Measurements from ENCODE around the gene NOS1AP. TPM values are rescaled to one million over a fixed set of nuclear protein-coding genes. Genes with fewer than 3 reads are reported as not detected.

NOS1AP gene
- total and polyA plus RNA-seq, 9 of the 15 experiments (the other 6 are each of a cell fraction or from before 2014, with no cell fraction given): 0.07 to 1.5 (median 0.22) TPM

DNA sequence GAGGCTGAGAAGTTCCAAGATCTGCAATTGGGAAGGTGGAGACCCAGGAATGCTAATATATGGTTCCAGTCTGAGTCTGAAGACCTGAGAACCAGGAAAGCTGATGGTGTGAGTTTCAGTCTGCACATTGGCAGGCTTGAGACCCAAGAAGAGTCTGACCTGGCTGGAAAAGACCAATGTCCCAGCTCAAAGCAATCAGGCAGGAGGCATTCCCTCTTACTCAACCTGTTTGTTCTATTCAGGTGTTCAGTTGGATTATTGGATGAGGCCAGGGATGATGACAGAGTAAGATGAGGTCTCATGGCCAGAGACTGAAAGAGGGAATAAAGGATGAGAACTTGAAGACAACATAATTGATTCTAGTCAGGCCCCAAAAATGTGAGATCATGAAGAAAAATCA, 257.1 kb downstream of the NOS1AP start:
- H3K4me2 ChIP-seq (ENCODE audit: insufficient read depth, low read length): no peak overlapping the region
- FAIRE-seq (no peak), ATAC-seq (no peak), DNase-seq (ENCODE audit: extremely low read depth in 1 of 4, low spot score in 3 of 4) (no peak)
- no peak for TF ChIP-seq ZBED1 (IDR thresholded peaks at IDR 0.05)
- no peak for TF ChIP-seq ETV1 (tag; conservative IDR thresholded peaks at IDR 0.05; ENCODE audit: low read depth)
- no peak for TF ChIP-seq ZKSCAN8 (CRISPR knock-in tag; IDR thresholded peaks at IDR 0.05)
- H4K20me1 ChIP-seq (replicated peaks; ENCODE audit: control insufficient read depth, insufficient read depth, low read length): no peaks in the 10 kb centered on the region
- no peaks in the 10 kb centered on the region for H3K4me1 ChIP-seq (replicated peaks in 1 of 2; ENCODE audit: control insufficient read depth in 2 of 2, insufficient read depth in 2 of 2, low read length in 2 of 2)
- CTCF ChIA-PET (ENCODE audit: low intra/inter-chr PET ratio): no interaction called here
- no peaks in the 10 kb centered on the region for H3K9me1 ChIP-seq (ENCODE audit: control insufficient read depth, insufficient read depth, low read length)
- no peaks in the 10 kb centered on the region for H3K9me3 ChIP-seq (replicated peaks; ENCODE audit: control insufficient read depth, insufficient read depth, low read depth, low read length)
- H3K27ac ChIP-seq (ENCODE audit: extremely low read depth, low read depth, low read length): no peak overlapping the region
- peaks cover 10 to 23% of the 10 kb centered on the region in 2 experiments; a peak in 3 of 5 replicates for H3K27me3 ChIP-seq (ENCODE audit: control insufficient read depth in 2 of 2, insufficient read depth in 2 of 2, low read length in 2 of 2)
- intact Hi-C loops (cut with micrococcal nuclease) (no loop called here), in situ Hi-C loops (cut with MboI) (no loop called here)
- no peaks in the 10 kb centered on the region for H3K79me2 ChIP-seq (ENCODE audit: control insufficient read depth, insufficient read depth, low read length)
- POLR2A ChIA-PET: interaction anchor here (0.8 kb wide), 1 partner anchor 17 kb away, joined by 3 read pairs; no protein-coding TSS in a partner anchor
- no peak overlapping the region for H2AFZ ChIP-seq (ENCODE audit: low read depth, low read length)
- H3K9ac ChIP-seq (ENCODE audit: insufficient read depth in 1 of 2, low read depth in 2 of 2, low read length in 2 of 2): no peak overlapping the region
- no peak overlapping the region for H3K4me3 ChIP-seq
- no peaks in the 10 kb centered on the region for H3K36me3 ChIP-seq (ENCODE audit: control insufficient read depth, insufficient read depth, low read length)
- no TSS peak for BruUV-seq (replicated peaks)

- Histone ChIP-seq H3K9ac (ENCODE audit: insufficient read depth in 1 of 2, low read depth in 2 of 2, low read length in 2 of 2) (no peak overlapping the region), H3K79me2 (ENCODE audit: control insufficient read depth, insufficient read depth, low read length) (no peaks in the 10 kb centered on the region), H3K27me3 (ENCODE audit: control insufficient read depth in 2 of 2, insufficient read depth in 2 of 2, low read length in 2 of 2) (peaks cover 11 to 20% of the 10 kb centered on the region in 2 experiments; a peak in 3 of 5 replicates), H3K27ac (ENCODE audit: extremely low read depth, low read depth, low read length) (no peak overlapping the region), H3K4me3 (no peak overlapping the region), H2AFZ (ENCODE audit: low read depth, low read length) (no peak overlapping the region), H4K20me1 (replicated peaks; ENCODE audit: control insufficient read depth, insufficient read depth, low read length) (no peaks in the 10 kb centered on the region), H3K9me1 (ENCODE audit: control insufficient read depth, insufficient read depth, low read length) (no peaks in the 10 kb centered on the region), H3K9me3 (replicated peaks; ENCODE audit: control insufficient read depth, insufficient read depth, low read depth, low read length) (no peaks in the 10 kb centered on the region), H3K4me1 (replicated peaks in 1 of 2; ENCODE audit: control insufficient read depth in 2 of 2, insufficient read depth in 2 of 2, low read length in 2 of 2) (no peaks in the 10 kb centered on the region), H3K36me3 (ENCODE audit: control insufficient read depth, insufficient read depth, low read length) (no peaks in the 10 kb centered on the region), H3K4me2 (ENCODE audit: insufficient read depth, low read length) (no peak overlapping the region)
- POLR2A ChIA-PET: interaction anchor here (0.8 kb wide), 1 partner anchor 12 kb away, joined by 3 read pairs; no protein-coding TSS in a partner anchor
- no peak for ATAC-seq
- no peak for DNase-seq (ENCODE audit: extremely low read depth in 1 of 4, low spot score in 3 of 4)
- no TSS peak for BruUV-seq (replicated peaks)
- intact Hi-C loops (cut with micrococcal nuclease): no loop called here
- CTCF ChIA-PET (ENCODE audit: low intra/inter-chr PET ratio): no interaction called here
- WGBS (ENCODE audit: insufficient coverage, low coverage, missing lambda C conversion rate): 25% methylated on average over 2 of the region's 2 CpGs
- in situ Hi-C loops (cut with MboI): no loop called here
- no peak for FAIRE-seq
- TF ChIP-seq ZNF668 (CRISPR knock-in tag; IDR thresholded peaks at IDR 0.05) (no peak), PHF20 (IDR thresholded peaks at IDR 0.05; ENCODE audit: partially characterized antibody) (no peak), BCL6 (CRISPR knock-in tag; IDR thresholded peaks at IDR 0.05) (no peak), RBFOX2 (IDR thresholded peaks at IDR 0.05; ENCODE audit: low read depth, low read length) (no peak), MBD2 (IDR thresholded peaks at IDR 0.05; ENCODE audit: borderline replicate concordance, low read depth) (no peak), FUS (optimal IDR thresholded peaks at IDR 0.05; ENCODE audit: low read depth, low read length) (no peak), YBX1 (IDR thresholded peaks at IDR 0.05) (no peak), ZFP91 (CRISPR knock-in tag; IDR thresholded peaks at IDR 0.05) (no peak)
- TF ChIP-seq, protein P1, sequence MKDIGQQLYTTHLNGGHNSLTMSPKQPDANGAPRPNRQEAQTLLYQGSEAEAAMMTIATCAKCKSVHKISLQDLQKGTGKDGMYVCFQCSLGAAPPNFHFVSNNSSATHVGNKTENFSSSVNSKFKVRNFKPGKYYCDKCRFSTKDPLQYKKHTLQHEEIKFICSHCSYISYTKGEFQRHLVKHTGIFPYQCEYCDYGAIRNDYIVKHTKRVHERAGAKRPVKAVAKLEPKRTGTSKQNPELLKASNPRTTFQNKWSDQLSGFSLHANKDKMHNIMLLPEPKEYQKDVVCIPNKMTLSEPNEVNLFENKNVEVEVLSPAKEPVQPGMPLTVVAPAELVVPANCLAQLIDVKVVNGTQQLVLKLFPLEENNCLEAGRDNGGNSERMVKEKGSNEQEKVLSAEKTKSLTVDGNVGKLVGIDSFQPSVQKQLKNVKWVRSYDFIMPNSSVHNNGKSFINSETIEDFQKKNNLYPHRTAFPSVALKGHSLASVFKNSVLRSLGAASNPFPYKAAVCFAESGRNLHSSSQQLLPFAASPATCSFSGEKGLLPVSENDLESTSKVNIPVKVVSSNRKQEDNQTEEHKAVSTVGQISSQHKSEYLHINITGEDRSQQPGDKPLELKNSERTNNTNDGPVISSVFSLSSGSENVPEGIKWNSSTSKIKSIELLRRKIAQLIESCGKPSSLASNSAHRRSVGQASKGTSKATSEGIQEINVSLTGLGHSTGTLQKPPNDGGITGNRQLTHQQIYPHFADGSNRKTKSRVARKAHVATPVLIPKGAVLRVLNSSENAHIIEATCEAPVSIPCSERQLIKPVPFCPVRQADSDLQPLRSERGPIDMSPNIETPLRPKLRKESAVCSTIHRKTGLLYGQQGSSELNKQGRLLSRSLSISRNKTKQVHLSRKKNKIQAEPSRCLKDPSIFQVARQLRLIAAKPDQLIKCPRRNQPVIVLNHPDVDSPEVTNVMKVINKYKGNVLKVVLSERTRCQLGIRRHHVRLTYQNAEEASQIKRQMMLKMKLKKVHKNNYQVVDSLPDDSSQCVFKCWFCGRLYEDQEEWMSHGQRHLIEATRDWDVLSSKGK (CRISPR knock-in tag; IDR thresholded peaks at IDR 0.05): no peak
These were observed 257.8 kb downstream of the NOS1AP start for GRCh38 chr1:162327144-162327787.
